ENCODE measurements around the gene DDX17. TPM values are rescaled to one million over a fixed set of nuclear protein-coding genes. Genes with fewer than 3 reads are reported as not detected.

DDX17 gene
- total and polyA plus RNA-seq, 2 of the 8 experiments (the other 6 are each of a cell fraction or from before 2014, with no cell fraction given), result 437 to 441 TPM

DNA sequence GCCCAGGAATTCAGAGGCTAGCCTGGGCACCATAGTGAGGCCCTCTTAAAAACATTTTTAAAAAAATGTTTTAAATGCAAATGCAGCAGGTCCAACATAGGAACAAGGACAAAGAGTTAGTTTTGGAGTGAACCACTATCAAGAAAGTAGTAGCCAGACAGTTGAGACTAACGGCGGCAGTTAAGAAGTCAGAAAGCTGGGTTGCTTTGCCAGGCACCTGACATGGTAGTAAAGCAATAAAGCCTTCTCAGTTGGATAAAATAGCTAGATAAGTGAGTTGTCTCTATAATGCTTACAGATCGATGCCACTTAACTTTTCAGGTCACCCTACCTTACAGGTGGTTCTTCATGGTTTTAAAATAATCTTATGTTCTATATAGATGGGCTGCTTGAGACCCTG is 16.9 kb upstream of the DDX17 start:
- H2BK5ac ChIP-seq (ENCODE audit: low read depth, low read length), result no peak overlapping the region
- H2BK20ac ChIP-seq (ENCODE audit: low read length), result no peak overlapping the region
- H4K20me1 ChIP-seq (replicated peaks in 1 of 2; ENCODE audit: control insufficient read depth in 1 of 2, insufficient read depth in 2 of 2, low read length in 2 of 2), result no peaks in the 10 kb centered on the region
- no peak overlapping the region for H2BK120ac ChIP-seq (replicated peaks; ENCODE audit: low read depth, low read length)
- TF ChIP-seq TCF12 (IDR thresholded peaks at IDR 0.05; ENCODE audit: low read depth, low read length) (no peak), BRCA1 (IDR thresholded peaks at IDR 0.05; ENCODE audit: low read depth, low read length) (no peak), HDAC6 (IDR thresholded peaks at IDR 0.05; ENCODE audit: low read depth, low read length) (no peak), CBX5 (IDR thresholded peaks at IDR 0.05; ENCODE audit: low read depth, low read length) (no peak), GTF2F1 (IDR thresholded peaks at IDR 0.05; ENCODE audit: borderline replicate concordance, low read depth, low read length) (no peak), SUZ12 (IDR thresholded peaks at IDR 0.05; ENCODE audit: low read length) (no peak), BACH1 (IDR thresholded peaks at IDR 0.05; ENCODE audit: low read length) (no peak), TEAD4 (IDR thresholded peaks at IDR 0.05; ENCODE audit: low read depth, low read length) (no peak), CHD1 (IDR thresholded peaks at IDR 0.05; ENCODE audit: low read depth, low read length) (no peak), RBBP5 (IDR thresholded peaks at IDR 0.05; ENCODE audit: borderline replicate concordance, low read depth, low read length) (no peak)
- no peaks in the 10 kb centered on the region for H3K27me3 ChIP-seq (replicated peaks in 1 of 4; ENCODE audit: control insufficient read depth in 3 of 4, extremely low read depth in 1 of 4, insufficient read depth in 3 of 4, low read length in 3 of 4)
- H4K91ac ChIP-seq (replicated peaks; ENCODE audit: insufficient read length, low read length), result no peak overlapping the region
- no peaks in the 10 kb centered on the region for H3K9me3 ChIP-seq (ENCODE audit: insufficient read depth in 2 of 2, low read depth in 1 of 2, low read length in 1 of 2)
- no peaks in the 10 kb centered on the region for H3K79me1 ChIP-seq (ENCODE audit: low read depth, low read length)
- H3K23ac ChIP-seq (ENCODE audit: insufficient read length), result no peak overlapping the region
- H3K36me3 ChIP-seq (ENCODE audit: control insufficient read depth in 2 of 4, insufficient read depth in 4 of 4, low read length in 3 of 4), result no peaks in the 10 kb centered on the region
- H3K4me3 ChIP-seq (ENCODE audit: extremely low read depth in 1 of 4, insufficient read depth in 2 of 4, low read depth in 3 of 4, low read length in 4 of 4), result no peak overlapping the region
- H2BK15ac ChIP-seq (ENCODE audit: low read length), result no peak overlapping the region
- no peak overlapping the region for H3K14ac ChIP-seq (ENCODE audit: insufficient read length)
- ChIA-PET CTCF (ENCODE audit: partially characterized antibody) (interaction anchor here (0.6 to 2.9 kb wide), 9 partner anchors 10 to 88 kb away, joined by 3 to 18 read pairs (median 3); no protein-coding TSS in a partner anchor), POLR2A (ENCODE audit: partially characterized antibody) (interaction anchor here (1.0 to 2.7 kb wide), 8 partner anchors 12 to 60 kb away, joined by 3 to 9 read pairs (median 4); no protein-coding TSS in a partner anchor)
- no peak overlapping the region for H3K18ac ChIP-seq (ENCODE audit: extremely low read depth, low read length)
- H3K9ac ChIP-seq (replicated peaks in 1 of 4; ENCODE audit: extremely low read depth in 1 of 4, low read depth in 3 of 4, low read length in 3 of 4), result no peak overlapping the region
- H3K27ac ChIP-seq (ENCODE audit: low read depth, low read length), result no peak overlapping the region
- H3K79me2 ChIP-seq (ENCODE audit: control insufficient read depth in 1 of 2, insufficient read depth in 2 of 2, low read length in 2 of 2), result no peaks in the 10 kb centered on the region
- no peak overlapping the region for H2BK12ac ChIP-seq (ENCODE audit: low read depth, low read length)
- DNase-seq (ENCODE audit: low read depth in 1 of 2, low spot score in 2 of 2), result no peak
- FAIRE-seq, result no peak
- no peaks in the 10 kb centered on the region for H3K23me2 ChIP-seq (ENCODE audit: low read depth, low read length)
- no peak overlapping the region for H3K56ac ChIP-seq (replicated peaks; ENCODE audit: insufficient read length, low read depth, low read length)
- no peak overlapping the region for H3K4me2 ChIP-seq (ENCODE audit: insufficient read depth in 1 of 2, low read depth in 2 of 2, low read length in 2 of 2)
- no peaks in the 10 kb centered on the region for H3K4me1 ChIP-seq (replicated peaks in 1 of 4; ENCODE audit: control insufficient read depth in 3 of 4, insufficient read depth in 4 of 4, low read length in 3 of 4)
- 95% methylated on average over 3 of the region's 3 CpGs; no CpG with 5 or more reads in 1 of the 2 experiments for WGBS, 2 experiments (ENCODE audit: extremely low coverage in 1 of 2, insufficient coverage in 1 of 2, insufficient read length in 1 of 2, insufficient replicate concordance in 2 of 2, low coverage in 1 of 2, low lambda C conversion rate in 2 of 2, missing lambda C conversion rate in 1 of 2)
- no peak overlapping the region for H3K4ac ChIP-seq (replicated peaks; ENCODE audit: insufficient read length, low read depth, low read length)
- H2AK5ac ChIP-seq (ENCODE audit: low read depth, low read length), result no peak overlapping the region
- no peak overlapping the region for H4K5ac ChIP-seq (ENCODE audit: insufficient read length, low read depth, low read length)
- no peak overlapping the region for H2AFZ ChIP-seq (ENCODE audit: low read length)
- H4K8ac ChIP-seq (ENCODE audit: extremely low read depth, insufficient read depth, low read length), result no peak overlapping the region
